GM21717 (cell line): ENCODE data around the gene ANXA10.
"Not testable (repeated sequence)": the region's sequence is repeated elsewhere in the genome, so short reads cannot be mapped to it uniquely, and the experiment has no call there.

Experiments
- ATAC-seq: cut with Tn5 transposase; IDR thresholded peaks from one replicate; pipeline ENCODE4 v1.9.1; 2021; ENCODE audit warnings: mild to moderate bottlenecking, moderate library complexity; ENCODE audit not compliant: unreplicated experiment

The ANXA10 gene

GRCh38 chr4:168118116-168118655 is 25.8 kb downstream of the ANXA10 start:
- no peak for ATAC-seq

- ATAC-seq = no peak
Observed at GRCh38 chr4:168119100-168119499, 26.8 kb downstream of the ANXA10 start.

- no peak for ATAC-seq
Observed at GRCh38 chr4:168119890-168120289, 27.6 kb downstream of the ANXA10 start.

GRCh38 chr4:168120811-168121210 is 28.5 kb downstream of the ANXA10 start:
- no peak for ATAC-seq

- no peak for ATAC-seq
Observed at GRCh38 chr4:168124008-168124641, 31.8 kb downstream of the ANXA10 start.

GRCh38 chr4:168126952-168127351 is 34.6 kb downstream of the ANXA10 start:
- no peak for ATAC-seq

GRCh38 chr4:168128601-168129000 is 36.3 kb downstream of the ANXA10 start:
- no peak for ATAC-seq

GRCh38 chr4:168129046-168129772 is 36.9 kb downstream of the ANXA10 start:
- ATAC-seq = no peak

- no peak for ATAC-seq
Observed at GRCh38 chr4:168129802-168130201, 37.5 kb downstream of the ANXA10 start.

- ATAC-seq = no peak
Observed at GRCh38 chr4:168131196-168131595, 38.9 kb downstream of the ANXA10 start.

- ATAC-seq = no peak
Observed at GRCh38 chr4:168134651-168135050, 42.3 kb downstream of the ANXA10 start.

- not testable (repeated sequence) for ATAC-seq
Observed at GRCh38 chr4:168135860-168136259, 43.5 kb downstream of the ANXA10 start.

- not testable (repeated sequence) for ATAC-seq
Observed at GRCh38 chr4:168137695-168138094, 45.4 kb downstream of the ANXA10 start.

GRCh38 chr4:168138143-168138542 is 45.8 kb downstream of the ANXA10 start:
- no peak for ATAC-seq

GRCh38 chr4:168139336-168139735 is 47.0 kb downstream of the ANXA10 start:
- no peak for ATAC-seq

GRCh38 chr4:168141733-168142132 is 49.4 kb downstream of the ANXA10 start:
- no peak for ATAC-seq

GRCh38 chr4:168143601-168144000 is 51.3 kb downstream of the ANXA10 start:
- no peak for ATAC-seq

GRCh38 chr4:168150420-168151050 is 58.2 kb downstream of the ANXA10 start:
- no peak for ATAC-seq

- ATAC-seq = no peak
Observed at GRCh38 chr4:168151327-168151726, 59.0 kb downstream of the ANXA10 start.

GRCh38 chr4:168152837-168153500 is 60.6 kb downstream of the ANXA10 start:
- no peak for ATAC-seq
